ENCODE data around the gene CHMP5.
A peak's percentile ranks its signal among the peaks of the same experiment; 100 is the strongest.

Gene CHMP5

GRCh38 chr9:33230756-33231622 lies 33.9 kb upstream of the CHMP5 start:
- FAIRE-seq (no peak), DNase-seq (ENCODE audit: insufficient read length) (no peak)
- no peak for TF ChIP-seq TAF1 (IDR thresholded peaks at IDR 0.05; ENCODE audit: borderline replicate concordance, low read depth, low read length)
- TF ChIP-seq POLR2A (IDR thresholded peaks at IDR 0.05; ENCODE audit: low read depth, low read length): no peak
- TF ChIP-seq POLR2AphosphoS5 (IDR thresholded peaks at IDR 0.05; ENCODE audit: low read depth, low read length): no peak

GRCh38 chr9:33231623-33231942 lies 33.3 kb upstream of the CHMP5 start:
- DNase-seq (ENCODE audit: insufficient read length) (no peak), FAIRE-seq (no peak)
- TF ChIP-seq POLR2AphosphoS5 (IDR thresholded peaks at IDR 0.05; ENCODE audit: low read depth, low read length) (no peak), POLR2A (IDR thresholded peaks at IDR 0.05; ENCODE audit: low read depth, low read length) (no peak), TAF1 (IDR thresholded peaks at IDR 0.05; ENCODE audit: borderline replicate concordance, low read depth, low read length) (no peak)

DNA sequence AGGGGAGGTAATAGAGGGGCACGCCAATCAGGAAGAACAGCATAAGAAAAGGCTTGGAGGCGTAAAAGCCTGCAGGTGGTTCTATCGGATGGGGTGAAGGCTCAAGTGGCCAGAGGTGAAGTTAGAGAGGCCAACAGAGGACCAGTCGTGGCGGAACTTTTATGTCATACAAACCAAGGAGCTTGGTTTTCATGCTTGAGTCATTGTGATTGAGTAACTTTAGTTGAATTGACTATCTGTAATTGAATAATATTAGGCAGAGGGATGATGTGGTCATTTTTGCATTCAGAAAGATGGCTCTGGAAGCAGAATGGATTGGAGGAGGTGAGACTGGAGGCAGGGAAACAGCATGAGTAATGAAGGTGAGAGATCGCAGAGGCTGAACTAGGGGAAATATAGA lies 32.0 kb upstream of the CHMP5 start:
- DNase-seq (ENCODE audit: insufficient read length) (no peak), FAIRE-seq (no peak)

GRCh38 chr9:33233626-33234342 lies 31.1 kb upstream of the CHMP5 start:
- DNase-seq (ENCODE audit: insufficient read length): no peak
- FAIRE-seq: no peak
- TF ChIP-seq POLR2AphosphoS5 (IDR thresholded peaks at IDR 0.05; ENCODE audit: low read depth, low read length): no peak
- no peak for TF ChIP-seq POLR2A (IDR thresholded peaks at IDR 0.05; ENCODE audit: low read depth, low read length)
- TF ChIP-seq TAF1 (IDR thresholded peaks at IDR 0.05; ENCODE audit: borderline replicate concordance, low read depth, low read length): no peak

More for the DNA sequence above, 32.0 kb upstream of the CHMP5 start:
- TF ChIP-seq TAF1 (IDR thresholded peaks at IDR 0.05; ENCODE audit: borderline replicate concordance, low read depth, low read length) (no peak), POLR2AphosphoS5 (IDR thresholded peaks at IDR 0.05; ENCODE audit: low read depth, low read length) (no peak), POLR2A (IDR thresholded peaks at IDR 0.05; ENCODE audit: low read depth, low read length) (no peak)

GRCh38 chr9:33234511-33235467 lies 30.1 kb upstream of the CHMP5 start:
- TF ChIP-seq TAF1 (IDR thresholded peaks at IDR 0.05; ENCODE audit: borderline replicate concordance, low read depth, low read length) (no peak), POLR2AphosphoS5 (IDR thresholded peaks at IDR 0.05; ENCODE audit: low read depth, low read length) (no peak), POLR2A (IDR thresholded peaks at IDR 0.05; ENCODE audit: low read depth, low read length) (no peak)

DNA sequence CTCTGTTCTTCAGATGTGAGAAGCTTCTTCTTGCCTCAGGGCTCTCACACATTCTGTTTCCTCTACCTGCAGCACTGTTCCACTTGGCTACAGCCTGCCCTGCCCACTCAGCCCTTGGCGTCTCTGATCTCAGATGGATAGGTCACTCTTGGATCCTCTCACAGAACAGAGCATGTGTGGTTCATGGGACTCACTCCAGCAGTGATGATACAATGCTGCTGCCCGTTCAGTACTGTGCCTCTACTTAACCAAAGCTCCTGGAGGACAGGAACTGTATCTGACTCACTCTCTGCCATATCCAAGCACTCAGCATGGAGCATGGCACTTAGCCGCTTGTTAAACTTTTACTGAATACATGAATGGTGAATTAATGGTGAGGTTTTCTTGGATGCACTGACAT lies 28.3 kb upstream of the CHMP5 start:
- TF ChIP-seq TAF1 (IDR thresholded peaks at IDR 0.05; ENCODE audit: borderline replicate concordance, low read depth, low read length) (no peak), POLR2AphosphoS5 (IDR thresholded peaks at IDR 0.05; ENCODE audit: low read depth, low read length) (no peak), POLR2A (IDR thresholded peaks at IDR 0.05; ENCODE audit: low read depth, low read length) (no peak)
- FAIRE-seq (no peak), DNase-seq (ENCODE audit: insufficient read length) (no peak)

More at GRCh38 chr9:33234511-33235467, 30.1 kb upstream of the CHMP5 start:
- FAIRE-seq: peak; percentile 21
- DNase-seq (ENCODE audit: insufficient read length): no peak

DNA sequence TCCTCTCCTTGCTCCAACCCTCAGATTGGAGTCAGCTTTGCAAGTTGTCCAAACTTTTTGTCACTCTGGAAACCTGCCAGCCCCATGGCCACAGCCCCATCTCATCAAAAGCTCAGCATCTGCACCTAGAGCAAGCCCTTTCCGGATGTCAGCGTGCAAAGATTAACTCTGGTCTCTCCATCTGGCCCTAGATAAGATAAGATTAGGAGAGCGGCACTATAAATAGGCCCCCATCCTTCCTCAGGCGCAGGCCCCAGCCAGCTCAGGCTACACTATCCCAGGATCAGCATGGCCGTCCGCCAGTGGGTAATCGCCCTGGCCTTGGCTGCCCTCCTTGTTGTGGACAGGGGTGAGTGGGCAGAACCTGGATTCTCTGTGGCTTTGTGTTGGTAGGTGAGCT lies 24.9 kb upstream of the CHMP5 start, which contains the start of gene SPINK4:
TSS of gene SPINK4 (plus strand) at position 247 of the 400 bp plus-strand sequence. CDS start at position 289, 42 bp downstream.
- FAIRE-seq (no peak), DNase-seq (ENCODE audit: insufficient read length) (no peak)
- TF ChIP-seq POLR2A (IDR thresholded peaks at IDR 0.05; ENCODE audit: low read depth, low read length) (no peak), POLR2AphosphoS5 (IDR thresholded peaks at IDR 0.05; ENCODE audit: low read depth, low read length) (no peak), TAF1 (IDR thresholded peaks at IDR 0.05; ENCODE audit: borderline replicate concordance, low read depth, low read length) (no peak)

- DNase-seq (ENCODE audit: insufficient read length): no peak
- TF ChIP-seq POLR2A (IDR thresholded peaks at IDR 0.05; ENCODE audit: low read depth, low read length) (no peak), TAF1 (IDR thresholded peaks at IDR 0.05; ENCODE audit: borderline replicate concordance, low read depth, low read length) (no peak), POLR2AphosphoS5 (IDR thresholded peaks at IDR 0.05; ENCODE audit: low read depth, low read length) (no peak)
- FAIRE-seq: no peak
Measured at GRCh38 chr9:33241298-33241697, 23.6 kb upstream of the CHMP5 start.

- no peak for FAIRE-seq
- DNase-seq (ENCODE audit: insufficient read length): no peak
- no peak for TF ChIP-seq TAF1 (IDR thresholded peaks at IDR 0.05; ENCODE audit: borderline replicate concordance, low read depth, low read length)
- no peak for TF ChIP-seq POLR2A (IDR thresholded peaks at IDR 0.05; ENCODE audit: low read depth, low read length)
- no peak for TF ChIP-seq POLR2AphosphoS5 (IDR thresholded peaks at IDR 0.05; ENCODE audit: low read depth, low read length)
Measured at GRCh38 chr9:33242609-33243134, 22.2 kb upstream of the CHMP5 start.

- FAIRE-seq (no peak), DNase-seq (ENCODE audit: insufficient read length) (no peak)
- no peak for TF ChIP-seq TAF1 (IDR thresholded peaks at IDR 0.05; ENCODE audit: borderline replicate concordance, low read depth, low read length)
- TF ChIP-seq POLR2A (IDR thresholded peaks at IDR 0.05; ENCODE audit: low read depth, low read length): no peak
- no peak for TF ChIP-seq POLR2AphosphoS5 (IDR thresholded peaks at IDR 0.05; ENCODE audit: low read depth, low read length)
Measured at GRCh38 chr9:33244137-33244784, 20.6 kb upstream of the CHMP5 start.
